NCI-H2107 treated with DMSO at 0.1 percent for 48 hours (cell line): ENCODE results near the gene CRIP2.

Experiments used
- DNase-seq: peaks from one replicate; lab custom pipeline; 2025; ENCODE audit not compliant: unreplicated experiment; lab: John Stamatoyannopoulos, UW

Gene CRIP2

DNA sequence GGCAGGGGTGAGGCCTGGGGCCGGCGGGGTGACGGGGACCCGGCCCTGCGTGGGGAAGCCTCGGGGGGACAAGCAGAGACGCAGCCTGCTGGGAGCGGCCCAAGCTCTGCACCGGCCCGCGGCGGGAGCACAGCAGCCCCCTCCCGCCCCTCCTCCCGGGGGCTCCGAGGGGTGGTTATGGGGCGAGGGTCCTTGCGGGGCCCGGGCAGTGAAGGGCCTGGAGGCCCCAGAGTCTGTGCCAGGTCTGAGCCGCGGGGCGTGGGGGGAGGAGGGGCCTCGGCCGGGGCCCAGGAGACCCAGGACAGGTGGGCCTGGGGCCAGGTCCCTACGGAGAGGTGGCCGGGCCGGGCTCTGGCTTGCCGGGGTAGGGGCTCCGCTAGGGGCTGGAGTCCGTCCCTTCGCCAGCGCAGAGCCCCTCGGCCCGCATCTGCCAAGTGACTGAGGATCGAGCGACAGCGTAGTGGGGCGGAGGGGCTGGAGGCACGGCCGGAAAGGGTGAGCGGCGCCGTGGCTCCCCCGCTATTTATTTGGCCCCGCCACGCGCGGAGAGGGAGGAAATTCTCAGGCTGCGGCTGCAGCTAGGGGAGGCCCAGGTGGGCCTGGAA lies 52.3 kb downstream of the CRIP2 start:
- DNase-seq = no peak

DNA sequence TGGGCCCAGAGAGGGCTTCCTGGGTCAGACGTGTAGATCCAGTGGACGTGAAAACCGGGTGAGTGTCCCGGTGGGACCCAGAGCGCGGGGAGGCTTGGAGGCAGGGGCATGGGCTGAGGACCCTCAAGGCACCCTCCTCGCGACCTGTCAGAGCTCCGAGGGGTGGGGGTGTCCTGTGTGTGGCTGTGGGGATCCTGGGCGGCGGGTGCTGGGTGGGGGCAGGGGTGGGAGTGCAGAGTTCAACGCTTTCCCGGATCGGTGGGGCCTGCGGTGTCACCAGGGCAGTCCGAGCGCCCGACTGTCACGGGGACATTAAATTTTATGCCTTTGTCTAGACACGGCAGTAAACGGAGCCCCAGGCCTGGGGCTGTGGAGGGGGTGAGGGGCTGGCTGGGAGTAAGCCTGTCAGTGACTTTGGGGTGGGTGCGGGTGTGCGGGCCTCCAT lies 52.8 kb downstream of the CRIP2 start:
- no peak for DNase-seq

DNA sequence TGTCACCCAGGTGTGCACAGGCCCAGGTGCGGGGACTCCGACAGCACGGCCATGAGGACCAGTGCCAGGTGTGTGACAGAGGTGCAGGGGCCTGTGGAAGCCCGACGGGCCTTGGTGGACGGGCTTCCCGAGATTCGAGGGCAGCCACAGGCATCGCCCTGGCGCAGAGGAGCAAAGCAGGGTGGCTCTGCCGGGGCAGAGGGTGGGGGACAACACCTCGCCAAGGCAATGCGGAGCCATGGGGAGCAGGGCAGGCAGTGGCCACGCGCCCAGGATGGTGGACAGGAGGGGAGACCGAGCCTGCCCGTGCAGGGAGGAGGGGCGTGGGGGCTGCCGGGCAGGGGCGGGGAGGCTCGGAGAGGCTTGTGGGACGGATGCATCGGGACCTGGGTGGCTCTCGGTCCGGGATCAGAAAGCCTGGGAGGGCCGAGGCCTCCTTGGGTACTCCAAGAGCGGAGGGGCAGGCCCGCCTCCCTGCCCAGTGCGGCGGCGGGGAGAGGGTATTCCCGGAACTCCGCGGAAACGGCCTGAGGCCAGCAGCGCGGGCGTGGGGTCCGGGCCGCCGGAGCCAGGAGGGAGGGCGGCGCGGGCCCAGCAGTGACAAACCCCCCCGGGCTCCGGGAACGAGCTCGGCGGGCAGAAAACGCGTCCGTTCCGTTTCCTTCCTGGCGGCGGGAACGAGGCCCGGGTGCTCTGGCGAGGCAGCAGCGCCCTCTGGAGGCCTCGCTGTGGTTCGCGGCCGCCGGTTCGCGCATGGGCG lies 53.4 kb downstream of the CRIP2 start:
- DNase-seq = peak; percentile 28

DNA sequence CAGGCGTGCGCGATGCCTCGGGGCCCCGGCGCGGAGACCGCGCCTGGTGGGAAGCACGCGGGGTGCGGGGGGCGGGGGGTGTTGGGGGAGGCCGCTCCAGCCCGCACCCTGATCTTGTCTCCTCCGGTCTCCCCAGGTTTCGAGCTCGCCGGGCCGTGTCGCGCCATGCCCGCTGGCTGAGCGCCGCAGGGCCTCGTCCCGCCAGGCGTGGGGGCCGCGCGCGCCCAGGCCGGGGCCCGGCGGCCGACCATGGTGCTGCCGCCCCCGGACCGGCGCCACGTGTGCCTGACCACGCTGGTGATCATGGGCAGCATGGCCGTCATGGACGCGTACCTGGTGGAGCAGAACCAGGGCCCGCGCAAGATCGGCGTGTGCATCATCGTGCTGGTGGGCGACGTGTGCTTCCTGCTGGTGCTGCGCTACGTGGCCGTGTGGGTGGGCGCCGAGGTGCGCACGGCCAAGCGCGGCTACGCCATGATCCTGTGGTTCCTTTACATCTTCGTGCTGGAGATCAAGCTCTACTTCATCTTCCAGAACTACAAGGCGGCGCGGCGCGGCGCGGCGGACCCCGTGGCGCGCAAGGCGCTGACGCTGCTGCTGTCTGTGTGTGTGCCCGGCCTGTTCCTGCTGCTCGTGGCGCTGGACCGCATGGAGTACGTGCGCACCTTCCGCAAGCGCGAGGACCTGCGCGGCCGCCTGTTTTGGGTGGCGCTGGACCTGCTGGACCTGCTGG lies 54.1 kb downstream of the CRIP2 start:
- no peak for DNase-seq

DNA sequence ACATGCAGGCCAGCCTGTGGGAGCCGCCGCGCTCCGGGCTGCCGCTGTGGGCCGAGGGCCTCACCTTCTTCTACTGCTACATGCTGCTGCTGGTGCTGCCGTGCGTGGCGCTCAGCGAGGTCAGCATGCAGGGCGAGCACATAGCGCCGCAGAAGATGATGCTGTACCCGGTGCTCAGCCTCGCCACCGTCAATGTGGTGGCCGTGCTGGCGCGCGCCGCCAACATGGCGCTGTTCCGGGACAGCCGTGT lies 54.6 kb downstream of the CRIP2 start:
- no peak for DNase-seq
